ENCODE measurements around the gene AK9.
"Not testable (repeated sequence)": the region's sequence is repeated elsewhere in the genome, so short reads cannot be mapped to it uniquely, and the experiment has no call there.

Gene AK9

DNA sequence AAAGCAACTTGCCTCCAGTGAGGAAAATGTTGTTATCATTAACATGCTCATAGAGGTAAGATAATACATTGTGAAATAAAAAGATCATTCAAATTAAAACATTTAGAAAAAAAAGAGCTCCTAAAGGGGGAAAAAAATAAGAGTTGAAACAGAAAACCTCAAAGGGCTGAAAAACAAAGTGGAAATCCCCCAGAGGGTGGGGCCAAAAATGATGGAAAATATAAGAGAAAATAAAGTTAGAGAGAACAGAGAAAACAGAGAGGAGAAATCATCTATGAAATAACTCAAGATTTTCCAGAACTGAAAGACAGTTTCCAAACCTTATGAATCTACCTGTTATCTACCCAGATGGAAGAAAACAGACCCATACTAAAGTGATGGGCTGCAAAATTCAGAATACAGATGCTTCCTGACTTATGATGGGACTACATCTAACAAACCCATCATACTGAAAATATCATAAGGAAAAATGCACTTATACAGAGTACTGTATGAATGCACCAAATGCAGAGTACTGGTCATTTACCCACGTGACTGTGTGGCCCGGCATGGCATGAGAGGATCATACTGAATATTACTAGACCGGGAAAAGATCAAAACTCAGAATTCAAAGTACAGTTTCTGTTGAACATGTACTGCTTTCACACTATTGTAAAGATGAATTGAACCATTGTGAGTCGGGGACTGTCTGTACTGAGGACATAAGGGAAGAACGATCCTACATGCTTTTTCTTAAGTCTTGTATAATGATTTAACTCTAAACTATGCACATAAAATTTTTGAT is 212.0 kb downstream of the AK9 start:
- DNase-seq (ENCODE audit: low spot score): no peak

- no peak for DNase-seq (ENCODE audit: low spot score)
Observed at GRCh38 chr6:109478222-109478805, 212.7 kb downstream of the AK9 start.

GRCh38 chr6:109477725-109478124 is 213.3 kb downstream of the AK9 start:
- DNase-seq (ENCODE audit: low spot score): no peak

DNA sequence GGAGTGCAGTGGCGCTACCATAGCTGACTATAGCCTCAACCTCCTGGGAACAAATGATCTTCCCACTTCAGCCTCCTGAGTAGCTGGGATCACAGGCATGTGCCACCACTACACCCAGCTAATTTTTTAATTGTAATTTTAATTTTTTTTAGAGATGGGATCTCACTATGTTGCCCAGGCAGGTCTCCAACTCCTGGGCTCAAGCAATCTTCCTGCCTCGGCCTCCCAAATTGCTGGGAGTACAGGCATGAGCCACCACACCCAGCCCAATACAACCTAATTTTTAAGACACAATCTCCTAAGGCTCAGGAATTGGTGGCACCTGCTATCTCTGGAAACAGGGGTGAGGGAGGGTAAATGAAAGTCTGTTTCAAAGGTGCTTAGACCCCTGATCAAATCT is 213.8 kb downstream of the AK9 start:
- no peak for DNase-seq (ENCODE audit: low spot score)

DNA sequence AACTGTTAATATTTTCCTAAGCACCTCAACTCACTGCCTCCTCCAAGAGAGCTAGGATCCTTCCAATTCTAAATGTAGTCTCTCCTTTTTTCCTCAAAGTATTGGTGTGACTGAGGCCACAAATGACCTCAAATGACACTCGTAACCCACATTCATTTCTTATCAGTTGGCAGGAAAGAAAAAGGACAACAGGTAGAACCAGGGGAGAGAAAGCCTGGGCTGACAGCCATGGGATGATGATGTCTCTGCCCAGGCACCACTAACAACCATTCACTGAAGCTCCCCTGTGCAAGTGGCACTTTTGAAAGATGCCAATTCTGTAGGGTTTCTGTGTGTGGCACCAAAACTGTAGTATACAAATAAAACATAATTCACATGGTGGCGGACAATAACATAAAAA is 215.4 kb downstream of the AK9 start:
- DNase-seq (ENCODE audit: low spot score): no peak

GRCh38 chr6:109474995-109475394 is 216.0 kb downstream of the AK9 start:
- DNase-seq (ENCODE audit: low spot score): no peak

DNA sequence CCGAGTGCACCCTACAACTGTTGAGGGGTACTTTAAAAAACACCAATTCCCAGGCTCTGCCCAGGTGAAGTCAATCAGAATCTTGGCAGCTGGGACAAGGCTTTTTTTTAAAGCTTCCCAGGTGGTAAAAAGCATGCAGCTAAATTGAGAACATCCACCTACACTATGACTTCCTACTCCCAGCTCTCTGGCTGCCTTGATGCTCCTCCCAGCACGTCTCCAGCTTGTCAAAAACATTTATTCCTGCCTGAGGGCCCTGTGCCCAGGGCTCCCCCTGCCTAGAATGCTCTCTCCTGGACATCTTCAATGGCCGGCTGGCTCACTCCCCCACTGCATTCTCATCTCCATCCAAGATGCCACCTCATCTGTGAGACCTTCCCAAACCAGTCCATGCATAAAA is 217.9 kb downstream of the AK9 start:
- no peak for DNase-seq (ENCODE audit: low spot score)

DNA sequence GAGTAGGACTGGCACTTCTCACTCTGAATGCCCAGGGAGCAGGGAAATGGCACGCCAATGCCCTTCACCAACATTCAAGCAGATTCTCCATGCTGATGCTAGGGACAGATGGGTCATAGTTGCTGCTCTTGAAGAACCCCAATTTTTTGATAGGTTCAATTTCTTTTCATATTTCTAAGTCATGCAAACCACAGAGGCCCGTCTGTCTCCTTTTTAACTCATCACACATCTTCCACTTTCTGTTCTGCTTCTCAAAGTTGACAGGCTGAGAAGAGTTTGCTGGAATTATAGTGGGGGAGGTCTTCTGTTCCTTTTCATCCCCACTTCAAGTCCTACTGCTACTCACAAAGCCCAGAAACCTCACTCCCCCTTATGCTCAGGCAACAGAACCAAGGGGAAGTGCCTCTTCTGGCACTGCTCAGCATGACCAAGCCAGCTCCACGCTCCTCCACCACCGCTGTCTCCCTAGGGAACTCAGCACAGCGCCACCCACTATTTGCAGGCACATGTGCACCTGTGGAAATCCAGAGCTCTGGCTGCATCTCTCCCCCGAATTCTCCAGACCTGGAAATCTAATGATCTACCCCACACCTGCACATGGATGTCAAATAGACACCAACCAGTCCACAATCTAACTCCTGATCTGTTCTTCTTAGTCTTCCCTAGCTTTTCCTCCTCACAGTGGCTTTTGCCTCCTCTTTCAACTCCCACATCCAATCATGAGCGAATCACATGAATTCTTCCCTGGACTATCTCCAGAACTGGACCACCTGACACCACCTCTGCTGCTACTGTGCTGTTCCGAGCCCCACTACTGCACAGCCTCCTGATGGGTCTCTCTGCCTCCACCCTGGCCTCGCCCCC is 218.6 kb downstream of the AK9 start:
- no peak for DNase-seq (ENCODE audit: low spot score)

DNA sequence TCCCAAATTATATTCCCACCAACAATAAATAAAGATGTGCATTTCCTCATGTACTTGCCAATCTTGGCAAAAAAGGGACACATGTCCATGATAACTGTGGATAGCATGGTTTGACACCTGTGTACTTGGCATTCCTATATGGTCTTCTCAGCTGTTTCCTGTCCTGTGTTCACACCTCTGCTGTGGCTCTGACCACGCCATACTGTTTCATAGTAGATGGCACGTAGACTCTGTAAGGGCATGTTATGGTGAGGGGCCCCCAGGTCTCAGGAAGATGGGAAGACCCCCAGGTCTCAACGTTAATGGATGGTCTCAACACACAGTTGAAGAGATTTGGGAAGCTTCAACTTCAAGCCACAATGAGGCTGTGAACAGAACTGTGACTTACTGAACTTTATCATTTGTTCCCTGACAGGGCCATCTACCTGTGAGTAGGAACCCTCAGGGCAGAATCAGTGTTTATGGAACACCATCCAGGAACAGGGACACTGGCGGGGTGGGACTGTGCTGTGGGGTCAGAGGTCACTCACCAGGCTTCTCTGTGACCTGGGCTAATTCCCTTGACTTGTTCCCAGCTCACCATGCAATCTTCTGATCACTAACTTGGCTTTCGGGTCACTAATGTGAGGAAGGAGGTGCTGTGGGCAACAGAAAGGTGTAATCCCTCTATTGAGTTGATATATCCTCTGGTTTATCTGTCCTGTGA is 219.7 kb downstream of the AK9 start:
- DNase-seq (ENCODE audit: low spot score): no peak

GRCh38 chr6:109469591-109470189 is 221.3 kb downstream of the AK9 start:
- DNase-seq (ENCODE audit: low spot score): no peak

GRCh38 chr6:109467696-109468095 is 223.3 kb downstream of the AK9 start:
- no peak for DNase-seq (ENCODE audit: low spot score)

DNA sequence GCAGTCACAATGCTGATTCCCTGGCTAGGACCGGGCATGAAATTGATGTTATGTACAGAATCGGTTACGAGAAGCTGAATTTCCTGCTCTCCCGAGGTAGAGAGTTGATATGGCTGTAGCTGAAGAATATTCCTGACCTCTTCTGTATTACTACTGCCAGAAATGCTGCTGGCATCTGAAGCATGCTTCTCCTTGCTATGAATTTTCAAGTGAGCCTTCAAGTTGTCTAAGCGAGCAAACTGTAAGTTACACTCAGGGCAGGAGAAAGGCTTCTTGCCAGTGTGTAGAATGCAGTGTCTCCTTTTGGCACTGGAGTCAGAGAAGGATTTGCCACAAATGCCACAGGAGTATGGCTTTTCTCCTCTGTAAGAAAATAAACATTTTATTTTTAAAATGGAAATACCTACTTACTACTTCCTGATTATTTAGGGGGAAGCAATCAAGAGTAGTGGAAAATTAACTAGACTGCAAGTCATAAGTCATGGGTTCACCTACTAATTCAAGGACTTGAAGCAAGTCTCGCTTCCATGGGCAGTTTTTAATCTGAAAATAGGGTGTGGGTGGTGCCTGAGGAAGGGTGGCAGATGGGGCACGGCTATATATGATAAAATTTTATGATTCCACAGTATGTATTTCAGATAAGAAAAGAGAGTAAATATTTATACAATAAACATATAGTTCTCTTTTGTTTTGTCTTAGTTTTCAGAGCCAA is 224.6 kb downstream of the AK9 start:
- DNase-seq (ENCODE audit: low spot score): no peak

GRCh38 chr6:109465772-109466171 is 225.2 kb downstream of the AK9 start:
- DNase-seq (ENCODE audit: low spot score): no peak

- no peak for DNase-seq (ENCODE audit: low spot score)
Observed at GRCh38 chr6:109461733-109462526, 229.1 kb downstream of the AK9 start.

GRCh38 chr6:109461205-109461604 is 229.8 kb downstream of the AK9 start:
- DNase-seq (ENCODE audit: low spot score): not testable (repeated sequence)

DNA sequence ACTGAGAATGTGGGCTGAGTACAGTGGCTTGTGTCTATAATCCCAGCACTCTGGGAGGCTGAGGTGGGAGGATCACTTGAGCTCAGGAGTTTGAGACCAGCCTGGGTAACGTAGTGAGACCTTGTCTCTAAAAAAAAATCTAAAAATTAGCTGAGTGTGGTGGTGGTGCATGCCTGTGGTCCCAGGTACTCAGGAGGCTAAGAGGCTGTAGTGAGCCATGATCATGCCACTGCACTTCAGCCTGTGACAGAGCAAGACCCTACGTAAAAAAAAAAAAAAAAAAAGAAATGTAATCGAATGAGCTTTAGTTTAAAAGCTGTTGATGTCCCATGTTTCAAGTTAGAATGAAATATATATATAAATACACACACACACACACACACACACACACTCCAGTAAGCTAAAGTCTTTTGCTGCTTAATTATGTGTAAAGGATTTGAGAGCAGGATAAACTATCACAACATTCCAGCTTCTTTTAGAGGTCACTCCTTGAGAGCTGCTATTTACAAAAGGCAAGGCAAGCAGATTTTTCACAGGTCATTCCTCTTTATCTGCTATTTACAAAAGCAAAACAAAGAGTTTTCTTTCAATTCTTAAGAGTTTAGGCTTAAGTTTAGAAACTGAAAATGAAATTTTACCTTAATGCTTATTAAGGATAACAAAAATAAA is 230.7 kb downstream of the AK9 start:
- no peak for DNase-seq (ENCODE audit: low spot score)

DNA sequence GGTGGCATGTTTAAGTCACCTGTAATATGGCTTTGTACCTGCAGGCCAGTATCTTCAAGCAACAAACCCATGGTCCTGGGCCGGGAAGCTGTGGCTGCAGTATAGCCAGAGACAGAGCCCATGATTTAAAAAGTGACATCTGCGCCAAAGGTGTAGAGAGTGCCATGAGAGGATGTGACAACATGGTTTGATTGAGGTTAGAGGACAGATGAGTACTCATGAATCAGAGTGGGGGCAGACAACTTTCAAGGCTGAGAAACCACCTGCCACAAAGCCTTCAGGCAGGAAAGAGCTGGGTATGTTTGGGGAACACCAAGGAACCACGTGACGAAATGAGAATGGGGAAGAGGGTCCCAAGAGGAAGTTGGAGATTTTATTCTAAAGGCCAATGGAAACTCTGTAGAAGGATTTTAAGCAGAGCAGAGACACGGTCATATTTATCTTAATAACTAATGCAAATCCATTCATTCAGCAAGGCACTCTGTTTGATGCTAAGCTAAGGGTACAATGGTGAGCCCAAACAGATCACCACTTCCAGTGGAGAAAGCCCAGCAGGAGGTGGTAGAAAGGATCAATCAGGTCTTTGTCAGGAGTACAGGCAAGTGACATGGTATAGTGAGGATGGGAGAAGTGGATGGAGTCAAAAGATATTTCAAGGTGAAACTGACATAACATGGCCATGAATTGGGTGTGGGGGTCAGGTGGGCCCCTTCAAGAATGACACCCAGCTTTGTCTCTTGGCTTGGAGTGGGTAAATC is 232.0 kb downstream of the AK9 start:
- DNase-seq (ENCODE audit: low spot score): no peak

GRCh38 chr6:109457562-109457996 is 233.4 kb downstream of the AK9 start:
- no peak for DNase-seq (ENCODE audit: low spot score)

Measured in AG20443 (cell line).